ENCODE measurements around the gene PRAME. TPM values are rescaled to one million over a fixed set of nuclear protein-coding genes. Genes with fewer than 3 reads are reported as not detected.
"Not testable (repeated sequence)": the region's sequence is repeated elsewhere in the genome, so short reads cannot be mapped to it uniquely, and the experiment has no call there.

PRAME gene
- total RNA-seq, 2 donors from 2014 or later, result not detected

DNA sequence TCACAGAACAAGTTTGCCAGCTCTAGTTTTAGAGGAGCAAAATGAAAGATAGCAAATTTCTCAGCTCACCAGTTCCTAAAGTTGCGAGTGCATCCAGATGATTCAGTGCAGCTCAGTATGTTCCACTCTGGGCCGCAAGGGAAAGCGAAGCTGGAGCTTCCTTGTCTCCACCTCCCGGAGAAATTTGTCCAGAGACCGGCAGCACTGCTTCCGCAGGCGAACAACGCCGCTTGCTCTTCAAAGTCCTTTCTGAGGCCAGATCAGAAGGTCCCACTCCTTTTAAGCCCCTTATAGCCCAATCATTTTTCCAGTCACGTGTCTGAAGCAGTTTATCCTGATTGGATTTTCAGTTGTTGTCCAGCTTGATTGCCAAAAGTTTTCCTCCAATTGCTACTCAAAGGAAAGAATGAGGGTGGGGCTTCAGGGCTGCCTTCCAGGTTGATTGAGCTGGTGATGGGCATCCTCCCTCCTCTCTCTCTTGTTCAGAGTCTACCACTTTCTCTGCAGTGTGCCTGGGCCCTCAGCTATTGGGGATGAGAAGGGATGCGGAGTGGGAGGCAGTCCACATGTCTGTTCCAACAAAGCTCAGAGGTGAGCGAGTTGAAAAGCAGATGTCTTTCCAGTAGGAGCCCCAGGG lies 38.9 kb downstream of the PRAME start, which contains the start of gene ZNF280A:
TSS of gene ZNF280A (minus strand) at position 251 of the 637 bp plus-strand sequence. CDS start 4,640 bp downstream, outside the sequence.
- Histone ChIP-seq H3K4me3 (no peak within 1 kb of the TSS), H3K27ac (no peak within 1 kb of the TSS), H3K36me3 (no peaks in the 10 kb centered on the region), H3K9me3 (no peaks in the 10 kb centered on the region), H3K27me3 (replicated peaks; ENCODE audit: insufficient read depth) (no peaks in the 10 kb centered on the region), H3K4me1 (ENCODE audit: control insufficient read depth in 1 of 2, low read depth in 2 of 2) (no peaks in the 10 kb centered on the region)
- no peak for ATAC-seq (ENCODE audit: insufficient number of reproducible peaks, low FRiP score, low read depth)
- TF ChIP-seq, protein P1, sequence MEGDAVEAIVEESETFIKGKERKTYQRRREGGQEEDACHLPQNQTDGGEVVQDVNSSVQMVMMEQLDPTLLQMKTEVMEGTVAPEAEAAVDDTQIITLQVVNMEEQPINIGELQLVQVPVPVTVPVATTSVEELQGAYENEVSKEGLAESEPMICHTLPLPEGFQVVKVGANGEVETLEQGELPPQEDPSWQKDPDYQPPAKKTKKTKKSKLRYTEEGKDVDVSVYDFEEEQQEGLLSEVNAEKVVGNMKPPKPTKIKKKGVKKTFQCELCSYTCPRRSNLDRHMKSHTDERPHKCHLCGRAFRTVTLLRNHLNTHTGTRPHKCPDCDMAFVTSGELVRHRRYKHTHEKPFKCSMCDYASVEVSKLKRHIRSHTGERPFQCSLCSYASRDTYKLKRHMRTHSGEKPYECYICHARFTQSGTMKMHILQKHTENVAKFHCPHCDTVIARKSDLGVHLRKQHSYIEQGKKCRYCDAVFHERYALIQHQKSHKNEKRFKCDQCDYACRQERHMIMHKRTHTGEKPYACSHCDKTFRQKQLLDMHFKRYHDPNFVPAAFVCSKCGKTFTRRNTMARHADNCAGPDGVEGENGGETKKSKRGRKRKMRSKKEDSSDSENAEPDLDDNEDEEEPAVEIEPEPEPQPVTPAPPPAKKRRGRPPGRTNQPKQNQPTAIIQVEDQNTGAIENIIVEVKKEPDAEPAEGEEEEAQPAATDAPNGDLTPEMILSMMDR (IDR thresholded peaks at IDR 0.05), result no peak
- no peak for DNase-seq (ENCODE audit: low spot score)

DNA sequence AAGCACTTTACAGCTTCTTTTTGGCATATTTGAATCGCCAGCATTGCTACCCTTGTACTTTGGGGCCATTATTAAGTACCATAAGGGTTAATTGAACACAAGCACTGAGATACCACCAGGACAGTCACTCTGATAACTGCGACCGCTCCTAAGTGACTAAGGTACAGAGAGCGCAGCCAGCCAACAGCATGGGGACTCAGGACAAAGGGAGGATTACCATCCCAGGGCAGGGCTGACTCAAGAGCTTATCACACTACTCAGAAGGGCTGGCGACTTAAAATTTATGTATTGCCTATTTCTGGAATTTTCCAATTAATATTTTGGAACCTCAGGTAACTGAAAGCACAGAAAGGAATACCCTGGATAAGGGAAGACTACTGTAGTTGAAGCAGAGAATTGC lies 39.5 kb downstream of the PRAME start:
- no peaks in the 10 kb centered on the region for H3K36me3 ChIP-seq
- no peak overlapping the region for H3K4me3 ChIP-seq
- TF ChIP-seq, protein P1 (IDR thresholded peaks at IDR 0.05), result no peak
- H3K9me3 ChIP-seq, result no peaks in the 10 kb centered on the region
- DNase-seq (ENCODE audit: low spot score) (no peak), ATAC-seq (ENCODE audit: insufficient number of reproducible peaks, low FRiP score, low read depth) (no peak)
- no peak overlapping the region for H3K27ac ChIP-seq
- H3K27me3 ChIP-seq (replicated peaks; ENCODE audit: insufficient read depth), result no peaks in the 10 kb centered on the region
- H3K4me1 ChIP-seq (ENCODE audit: control insufficient read depth in 1 of 2, low read depth in 2 of 2), result no peaks in the 10 kb centered on the region

- Histone ChIP-seq H3K4me1 (ENCODE audit: control insufficient read depth in 1 of 2, low read depth in 2 of 2) (no peaks in the 10 kb centered on the region), H3K4me3 (no peak overlapping the region), H3K27me3 (replicated peaks; ENCODE audit: insufficient read depth) (no peaks in the 10 kb centered on the region), H3K36me3 (no peaks in the 10 kb centered on the region), H3K9me3 (no peaks in the 10 kb centered on the region), H3K27ac (no peak overlapping the region)
- DNase-seq (ENCODE audit: low spot score), result no peak
- no peak for ATAC-seq (ENCODE audit: insufficient number of reproducible peaks, low FRiP score, low read depth)
- TF ChIP-seq, protein P1 (IDR thresholded peaks at IDR 0.05), result no peak
Observed at GRCh38 chr22:22516992-22517391, 42.1 kb downstream of the PRAME start.

GRCh38 chr22:22515890-22516289 lies 43.2 kb downstream of the PRAME start:
- Histone ChIP-seq H3K4me3 (no peak overlapping the region), H3K27ac (no peak overlapping the region), H3K9me3 (no peaks in the 10 kb centered on the region), H3K4me1 (ENCODE audit: control insufficient read depth in 1 of 2, low read depth in 2 of 2) (no peaks in the 10 kb centered on the region), H3K36me3 (no peaks in the 10 kb centered on the region), H3K27me3 (replicated peaks; ENCODE audit: insufficient read depth) (no peaks in the 10 kb centered on the region)
- TF ChIP-seq, protein P1 (IDR thresholded peaks at IDR 0.05), result no peak
- ATAC-seq (ENCODE audit: insufficient number of reproducible peaks, low FRiP score, low read depth) (no peak), DNase-seq (ENCODE audit: low spot score) (no peak)

DNA sequence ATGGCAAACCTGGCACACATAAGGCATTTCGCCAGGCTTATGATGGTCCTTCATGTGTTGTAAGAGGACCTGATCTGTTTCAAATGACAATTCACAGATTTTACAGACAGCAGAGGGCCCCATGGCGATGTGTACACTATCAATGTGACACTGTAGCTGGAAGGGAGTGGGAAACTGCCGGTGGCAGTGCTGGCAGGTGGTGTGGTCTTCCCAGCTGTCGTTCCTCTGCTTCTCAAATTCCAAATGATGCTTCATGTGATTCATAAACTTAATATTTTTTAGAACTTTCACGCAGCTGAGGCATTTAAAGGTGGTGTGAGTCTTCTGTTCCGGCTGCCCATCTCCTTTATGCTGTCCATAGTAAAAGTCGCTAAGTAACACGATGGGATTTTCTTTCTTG lies 44.6 kb downstream of the PRAME start:
- not testable (repeated sequence) for H3K9me3 ChIP-seq; H3K36me3 ChIP-seq; ATAC-seq (ENCODE audit: insufficient number of reproducible peaks, low FRiP score, low read depth); DNase-seq (ENCODE audit: low spot score); H3K4me3 ChIP-seq; H3K4me1 ChIP-seq (ENCODE audit: control insufficient read depth in 1 of 2, low read depth in 2 of 2); H3K27ac ChIP-seq; H3K27me3 ChIP-seq (replicated peaks; ENCODE audit: insufficient read depth)

DNA sequence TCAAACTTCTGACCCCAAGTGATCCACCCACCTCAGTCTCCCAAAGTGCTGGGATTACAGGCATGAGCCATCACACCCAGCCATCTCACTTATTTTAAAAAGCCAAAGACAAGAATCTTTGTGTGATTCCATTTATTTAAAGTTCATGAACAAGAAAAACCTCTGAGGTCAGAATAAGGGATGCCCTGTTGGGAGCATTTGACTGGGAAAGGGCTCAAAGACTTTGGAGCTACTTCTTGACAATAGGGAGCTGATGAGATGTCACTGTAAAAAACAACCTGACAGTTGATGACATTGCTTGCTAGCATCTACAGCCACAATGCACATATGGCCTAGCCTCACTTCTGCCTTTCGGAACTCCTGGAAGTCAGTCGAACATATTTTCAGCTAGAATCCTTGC lies 45.4 kb downstream of the PRAME start:
- Histone ChIP-seq H3K27ac (no peak overlapping the region), H3K4me3 (no peak overlapping the region), H3K27me3 (replicated peaks; ENCODE audit: insufficient read depth) (no peaks in the 10 kb centered on the region), H3K9me3 (peaks cover 11% of the 10 kb centered on the region), H3K4me1 (ENCODE audit: control insufficient read depth in 1 of 2, low read depth in 2 of 2) (no peaks in the 10 kb centered on the region), H3K36me3 (no peaks in the 10 kb centered on the region)
- no peak for DNase-seq (ENCODE audit: low spot score)
- no peak for ATAC-seq (ENCODE audit: insufficient number of reproducible peaks, low FRiP score, low read depth)
- TF ChIP-seq, protein P1 (IDR thresholded peaks at IDR 0.05), result no peak

Data from thoracic aorta (tissue), 2 donors.